Measurements from ENCODE around the gene OR1D5.
"Not testable (repeated sequence)": the region's sequence is repeated elsewhere in the genome, so short reads cannot be mapped to it uniquely, and the experiment has no call there.

OR1D5 gene

GRCh38 chr17:3035968-3036280 is 27.5 kb downstream of the OR1D5 start:
- ChIA-PET CTCF (interaction anchor here (1.4 kb wide), 1 partner anchor 187 kb away, joined by 5 read pairs; no protein-coding TSS in a partner anchor), POLR2A (ENCODE audit: low non-redundant PET) (no interaction called here)
- H3K27ac ChIP-seq = no peak overlapping the region
- no peak for TF ChIP-seq CTCF (conservative IDR thresholded peaks at IDR 0.05; ENCODE audit: low read depth)
- DNase-seq (ENCODE audit: low spot score) = no peak

GRCh38 chr17:3035256-3035967 is 28.0 kb downstream of the OR1D5 start:
- ChIA-PET POLR2A (ENCODE audit: low non-redundant PET) (no interaction called here), CTCF (interaction anchor here (1.4 kb wide), 1 partner anchor 187 kb away, joined by 5 read pairs; no protein-coding TSS in a partner anchor)
- TF ChIP-seq CTCF (conservative IDR thresholded peaks at IDR 0.05; ENCODE audit: low read depth) = no peak
- DNase-seq (ENCODE audit: low spot score) = no peak
- no peak overlapping the region for H3K27ac ChIP-seq

- ChIA-PET POLR2A (ENCODE audit: low non-redundant PET) (no interaction called here), CTCF (no interaction called here)
- no peak for DNase-seq (ENCODE audit: low spot score)
- H3K27ac ChIP-seq = no peak overlapping the region
- no peak for TF ChIP-seq CTCF (conservative IDR thresholded peaks at IDR 0.05; ENCODE audit: low read depth)
Observed at GRCh38 chr17:3034578-3034920, 28.9 kb downstream of the OR1D5 start.

- no peak for TF ChIP-seq CTCF (conservative IDR thresholded peaks at IDR 0.05; ENCODE audit: low read depth)
- ChIA-PET POLR2A (ENCODE audit: low non-redundant PET) (no interaction called here), CTCF (interaction anchor here (0.5 kb wide), 1 partner anchor 16 kb away, joined by 4 read pairs; no protein-coding TSS in a partner anchor)
- H3K27ac ChIP-seq = no peak overlapping the region
- DNase-seq (ENCODE audit: low spot score) = no peak
Observed at GRCh38 chr17:3033741-3034577, 29.4 kb downstream of the OR1D5 start.

GRCh38 chr17:3033248-3033640 is 30.2 kb downstream of the OR1D5 start:
- no peak overlapping the region for H3K27ac ChIP-seq
- no peak for DNase-seq (ENCODE audit: low spot score)
- POLR2A ChIA-PET (ENCODE audit: low non-redundant PET) = no interaction called here
- TF ChIP-seq CTCF (conservative IDR thresholded peaks at IDR 0.05; ENCODE audit: low read depth) = no peak
- CTCF ChIA-PET = no interaction called here

- DNase-seq (ENCODE audit: low spot score) = no peak
- CTCF ChIA-PET = interaction anchor here (0.6 kb wide), 1 partner anchor 19 kb away, joined by 3 read pairs; no protein-coding TSS in a partner anchor
- TF ChIP-seq CTCF (conservative IDR thresholded peaks at IDR 0.05; ENCODE audit: low read depth) = no peak
- POLR2A ChIA-PET (ENCODE audit: low non-redundant PET) = no interaction called here
- H3K27ac ChIP-seq = no peak overlapping the region; the same call in 1 of the 2 replicates
Observed at GRCh38 chr17:3032258-3033247, 30.9 kb downstream of the OR1D5 start.

DNA sequence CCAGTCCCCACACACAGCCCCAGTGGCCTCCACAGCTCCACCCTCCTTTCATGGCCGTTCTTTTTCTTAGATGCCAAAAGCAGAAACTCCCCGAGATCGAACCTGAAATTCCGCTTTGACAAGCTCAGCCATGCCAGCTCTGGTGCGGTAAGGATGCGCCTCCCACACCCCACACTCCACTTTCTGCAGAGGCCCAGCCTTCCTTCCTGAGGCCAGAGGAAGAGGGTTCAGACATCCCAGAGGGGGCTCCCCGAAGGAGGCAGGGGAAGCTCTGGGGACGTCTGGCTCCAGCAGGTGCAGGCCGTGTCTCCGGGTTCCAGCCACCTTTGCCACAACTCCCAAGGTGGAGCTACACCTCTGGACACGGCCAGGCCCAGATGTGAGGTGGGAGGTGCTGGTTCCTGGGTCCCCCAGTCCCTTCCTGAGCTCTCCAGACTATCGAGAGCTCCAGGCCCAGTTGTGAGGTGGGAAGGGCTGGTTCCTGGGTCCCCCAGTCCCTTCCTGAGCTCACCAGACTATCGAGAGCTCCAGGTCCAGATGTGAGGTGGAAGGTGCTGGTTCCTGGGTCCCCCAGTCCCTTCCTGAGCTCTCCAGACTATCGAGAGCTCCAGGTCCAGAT is 32.4 kb downstream of the OR1D5 start:
- CTCF ChIA-PET = interaction anchor here (0.7 kb wide), 1 partner anchor 20 kb away, joined by 6 read pairs; no protein-coding TSS in a partner anchor
- DNase-seq (ENCODE audit: low spot score) = not testable (repeated sequence)
- POLR2A ChIA-PET (ENCODE audit: low non-redundant PET) = interaction anchor here (0.7 kb wide), 2 partner anchors 12 to 583 kb away, joined by 3 read pairs; no protein-coding TSS in a partner anchor
- H3K27ac ChIP-seq = peak overlapping the region; percentile 20

Measured in RWPE1 (cell line).